PC-9 (cell line): Measurements from ENCODE around the gene CDAN1.

ENCODE experiments used
- CTCF ChIP-seq: fragments of 200-600 bp; sonication (generic); conservative IDR thresholded peaks from 2 replicates; pipeline ENCODE4 v1.6.1; 2017; ENCODE audit warnings: mixed run types, antibody characterized with exemption, mild to moderate bottlenecking, moderate library complexity
- EZH2 ChIP-seq: fragments of 200-600 bp; sonication (generic); IDR thresholded peaks from 2 replicates; pipeline ENCODE4 v1.8.0; 2017; ENCODE audit warnings: antibody characterized with exemption, low read depth

- TF ChIP-seq CTCF: no peak
- TF ChIP-seq EZH2: no peak
Measured at GRCh38 chr15:42716125-42716524, 20.8 kb downstream of the CDAN1 start.
